ENCODE results near the gene NRSN2. TPM values are rescaled to one million over a fixed set of nuclear protein-coding genes. Genes with fewer than 3 reads are reported as not detected.

The NRSN2 gene
- total RNA-seq, 6 experiments from 2014 or later = 61.1 to 76.6 (median 65.4) TPM

GRCh38 chr20:356745-357144 is 9.8 kb downstream of the NRSN2 start:
- no peak overlapping the region for H3K27ac Mint-ChIP-seq
- no peaks in the 10 kb centered on the region; the same call in 1 of the 2 replicates for H3K4me1 Mint-ChIP-seq (ENCODE audit: low read depth)
- H3K4me3 Mint-ChIP-seq = no peak overlapping the region
- H3K9me3 Mint-ChIP-seq = no peaks in the 10 kb centered on the region
- DNase-seq = no peak
- no peaks in the 10 kb centered on the region for H3K36me3 Mint-ChIP-seq (ENCODE audit: low read depth)
- no peak for TF ChIP-seq CTCF (IDR thresholded peaks at IDR 0.05)
- H3K27me3 Mint-ChIP-seq (ENCODE audit: insufficient read depth) = peaks cover 2% of the 10 kb centered on the region

GRCh38 chr20:358891-359555 is 12.1 kb downstream of the NRSN2 start:
- Mint-ChIP-seq H3K27me3 (ENCODE audit: insufficient read depth) (peaks cover 2% of the 10 kb centered on the region), H3K4me3 (no peak overlapping the region), H3K36me3 (ENCODE audit: low read depth) (no peaks in the 10 kb centered on the region), H3K9me3 (no peaks in the 10 kb centered on the region), H3K27ac (no peak overlapping the region), H3K4me1 (ENCODE audit: low read depth) (peaks cover 14% of the 10 kb centered on the region)
- no peak for DNase-seq
- TF ChIP-seq CTCF (IDR thresholded peaks at IDR 0.05) = no peak

- Mint-ChIP-seq H3K4me3 (no peak overlapping the region), H3K27me3 (ENCODE audit: insufficient read depth) (peaks cover 2% of the 10 kb centered on the region), H3K27ac (no peak overlapping the region), H3K9me3 (no peaks in the 10 kb centered on the region), H3K4me1 (ENCODE audit: low read depth) (peaks cover 39% of the 10 kb centered on the region), H3K36me3 (ENCODE audit: low read depth) (no peaks in the 10 kb centered on the region)
- no peak for DNase-seq
- TF ChIP-seq CTCF (IDR thresholded peaks at IDR 0.05) = no peak
Measured at GRCh38 chr20:361561-361960, 14.7 kb downstream of the NRSN2 start.

- H3K27ac Mint-ChIP-seq = peak overlapping the region; percentile 15; the same call in 1 of the 2 replicates
- no peaks in the 10 kb centered on the region for H3K36me3 Mint-ChIP-seq (ENCODE audit: low read depth)
- TF ChIP-seq CTCF (IDR thresholded peaks at IDR 0.05) = peak; percentile 71
- peak; percentile 70 for DNase-seq
- peaks cover 41% of the 10 kb centered on the region for H3K4me1 Mint-ChIP-seq (ENCODE audit: low read depth)
- peaks cover 2% of the 10 kb centered on the region for H3K27me3 Mint-ChIP-seq (ENCODE audit: insufficient read depth)
- H3K9me3 Mint-ChIP-seq = no peaks in the 10 kb centered on the region
- no peak overlapping the region for H3K4me3 Mint-ChIP-seq
Measured at GRCh38 chr20:362271-363254, 15.7 kb downstream of the NRSN2 start.

- Mint-ChIP-seq H3K27ac (no peak overlapping the region), H3K27me3 (ENCODE audit: insufficient read depth) (peaks cover 3% of the 10 kb centered on the region), H3K9me3 (no peaks in the 10 kb centered on the region), H3K4me3 (no peak overlapping the region), H3K36me3 (ENCODE audit: low read depth) (no peaks in the 10 kb centered on the region), H3K4me1 (ENCODE audit: low read depth) (peaks cover 41% of the 10 kb centered on the region)
- no peak for DNase-seq
- no peak for TF ChIP-seq CTCF (IDR thresholded peaks at IDR 0.05)
Measured at GRCh38 chr20:363319-364078, 16.6 kb downstream of the NRSN2 start.
